ENCODE results near the gene MICALL2.

Gene MICALL2

DNA sequence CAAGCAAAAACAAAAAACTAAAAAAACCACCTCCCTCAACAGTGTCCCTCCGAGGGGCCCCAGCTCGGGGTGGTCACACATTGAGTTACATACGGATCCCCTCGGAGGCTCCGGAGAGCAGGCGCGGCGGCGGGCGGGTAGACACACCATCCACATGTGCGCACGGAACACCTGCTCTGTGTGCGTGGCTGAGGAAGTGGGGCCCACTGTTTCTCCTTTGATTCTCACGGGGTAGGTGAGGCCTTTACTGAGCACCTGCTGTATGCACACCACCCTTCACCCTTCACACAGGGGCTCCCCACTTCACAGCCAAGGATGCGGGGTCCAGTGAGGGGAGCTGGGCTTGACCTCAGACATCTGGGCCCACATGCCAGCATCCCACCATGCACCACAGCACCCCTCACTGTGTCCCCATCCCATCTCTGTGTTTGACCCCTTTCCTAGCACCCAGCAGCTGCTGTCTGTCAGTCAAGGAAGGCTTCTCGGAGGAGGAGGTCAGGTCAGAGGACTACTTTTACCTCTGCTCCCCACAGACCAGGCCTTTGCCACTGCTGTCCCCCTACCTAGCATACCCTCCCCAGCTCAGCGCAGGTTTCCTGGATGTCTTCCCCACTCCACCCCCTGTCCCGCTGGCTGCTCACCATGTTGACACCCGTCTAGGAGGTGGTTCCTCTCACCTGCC lies 71.1 kb downstream of the MICALL2 start:
- no peak for DNase-seq

DNA sequence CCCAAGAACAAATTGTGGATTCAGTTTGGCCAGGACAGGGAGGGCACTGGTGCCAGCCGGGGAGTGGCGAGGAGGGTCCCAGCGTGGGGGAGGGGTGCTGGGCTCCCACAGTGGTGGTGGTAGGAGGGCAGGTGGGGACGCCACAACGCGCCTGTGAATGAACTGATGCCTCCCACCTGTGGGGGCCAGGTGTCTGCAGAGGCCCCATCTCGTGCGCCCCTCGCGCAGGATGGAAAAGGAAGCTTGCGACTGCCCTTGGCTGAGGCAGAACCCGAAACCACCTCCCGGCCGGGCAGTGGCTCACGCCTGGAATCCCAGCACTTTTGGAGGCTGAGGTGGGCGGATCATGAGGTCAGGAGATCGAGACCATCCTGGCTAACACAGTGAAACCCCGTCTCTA lies 72.0 kb downstream of the MICALL2 start:
- DNase-seq = no peak

DNA sequence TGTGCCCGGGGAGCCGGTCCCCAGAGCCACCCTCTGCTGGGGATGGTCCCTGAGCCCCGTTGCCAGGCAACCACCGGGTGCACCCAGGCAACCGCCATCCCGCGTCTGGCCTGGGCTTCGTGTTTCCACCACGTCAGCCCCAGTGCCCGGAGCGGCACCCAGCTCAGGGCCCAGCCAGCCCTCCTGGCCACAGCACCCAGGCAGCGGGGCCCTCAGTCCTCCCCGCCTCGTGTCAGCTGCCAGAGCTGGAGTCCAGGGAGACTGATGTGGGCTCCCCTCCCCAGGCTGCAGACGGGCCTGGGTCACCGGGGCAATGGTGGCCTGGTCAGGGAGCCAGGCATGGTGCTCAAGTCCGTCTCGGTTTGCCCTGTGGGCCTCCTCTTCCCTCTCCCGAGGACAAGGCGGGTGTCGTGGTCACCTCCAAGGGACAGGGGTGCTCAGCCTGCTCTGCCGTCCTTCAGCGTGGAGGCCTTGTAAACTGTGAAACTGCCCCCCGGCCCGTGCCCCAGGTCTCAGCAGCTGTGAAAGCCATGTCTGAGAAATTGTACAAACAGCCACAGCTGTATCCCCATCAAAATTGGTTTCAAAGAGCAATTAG lies 72.5 kb downstream of the MICALL2 start:
- no peak for DNase-seq

DNA sequence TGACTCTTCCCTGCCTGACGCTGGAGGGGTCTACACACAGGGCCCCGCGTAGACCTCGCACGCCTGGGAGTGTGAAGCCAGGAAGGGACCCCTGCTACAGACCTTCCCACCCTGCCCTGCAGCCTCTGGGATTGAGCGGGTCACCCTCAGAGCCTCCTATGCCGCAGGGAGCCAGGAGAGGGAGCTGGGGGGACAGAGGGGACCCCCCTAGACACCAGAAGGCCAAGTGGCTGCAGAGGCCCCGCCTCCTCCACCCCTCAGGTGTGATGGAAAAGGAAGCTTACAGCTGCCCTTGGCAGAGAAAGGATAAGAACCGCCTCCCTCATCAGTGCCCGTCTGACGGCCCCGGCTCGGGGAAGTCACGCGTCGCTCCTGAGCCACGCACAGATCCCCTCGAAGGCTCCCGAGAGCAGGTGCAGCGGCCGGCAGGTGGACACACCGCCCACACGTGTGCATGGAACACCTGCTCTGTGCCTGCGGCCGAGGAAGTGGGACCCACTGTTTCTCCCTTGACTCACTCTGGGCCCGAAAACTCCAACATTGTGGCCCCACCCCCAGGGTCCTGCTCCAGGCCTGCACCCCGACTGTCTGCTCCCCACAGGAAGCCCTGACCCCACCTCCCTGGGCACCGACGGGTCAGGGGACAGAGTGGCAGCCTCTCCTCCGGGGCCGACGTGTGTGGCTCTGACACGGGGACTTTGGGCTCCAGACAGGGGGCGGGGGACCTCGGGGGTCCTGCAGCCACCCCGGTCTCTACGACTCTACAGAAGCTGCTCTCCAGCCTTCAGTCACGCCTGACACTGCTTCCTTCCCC lies 73.3 kb downstream of the MICALL2 start:
- DNase-seq = no peak

DNA sequence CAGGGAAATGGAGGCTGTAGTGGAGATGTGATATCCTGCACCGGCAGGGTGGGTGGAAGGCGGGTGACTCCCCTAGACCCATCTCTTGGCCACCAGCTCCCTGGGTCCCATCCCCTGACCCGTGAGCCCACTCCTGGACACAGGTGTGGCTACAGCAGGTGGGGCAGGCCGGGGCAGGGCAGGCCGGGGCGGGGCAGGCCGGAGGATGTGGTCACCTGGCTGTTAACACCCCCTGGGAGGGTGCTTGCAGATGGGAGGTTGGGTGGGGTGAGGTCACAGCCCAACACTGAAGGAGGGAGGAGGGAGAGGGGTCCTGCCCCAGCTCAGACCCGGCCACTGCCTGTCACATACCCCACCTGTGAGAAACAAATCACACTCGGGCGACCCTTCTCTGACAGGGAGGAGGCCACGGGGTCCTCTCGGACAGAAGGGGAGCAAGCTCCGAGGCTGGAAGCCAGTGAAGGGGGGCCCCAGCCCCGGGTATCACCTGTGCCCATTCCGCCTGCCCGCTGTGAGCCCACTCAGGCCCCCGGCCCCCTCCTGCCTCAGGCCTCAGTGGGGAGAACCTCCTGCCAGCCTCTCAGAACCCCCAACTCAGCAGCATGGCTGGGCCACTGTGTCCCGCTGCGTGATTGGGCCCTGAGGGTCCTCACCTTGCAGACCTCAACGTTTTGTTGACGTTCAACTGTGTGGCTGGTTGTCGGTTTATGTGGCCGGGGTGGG lies 74.0 kb downstream of the MICALL2 start:
- no peak for DNase-seq

All from KG1 (cell line).